HCT116 (cell line): Measurements from ENCODE around the gene SLC25A45. TPM values are rescaled to one million over a fixed set of nuclear protein-coding genes. Genes with fewer than 3 reads are reported as not detected.

Source experiments
- ATAC-seq: fragments of 200-7000 bp; cut with Tn5 transposase; 2 replicates; pipeline ENCODE4 v1.9.1; 2020; ENCODE audit warnings: mild to moderate bottlenecking, moderate library complexity
- BruUV-seq: library from RNA; stranded (reverse); fragments of 400-500 nt; replicated peaks from 2 replicates; lab custom pipeline; 2021; lab: Mats Ljungman, UMichigan
- CTCF ChIA-PET: fragments of 300-600 bp; sonication (Branson Sonifier 250); formaldehyde crosslinking; loops from one replicate; lab custom pipeline; 2021; ENCODE audit warnings: antibody characterized with exemption; lab: Charles Lee
- POLR2A ChIA-PET: fragments of 300-600, 350-600 bp; sonication (Branson Sonifier 250); formaldehyde crosslinking; loops from one replicate; lab custom pipeline; 2021; ENCODE audit warnings: antibody characterized with exemption; lab: Charles Lee
- RAD21 ChIA-PET, 2 experiments: fragments of 300-600 bp; sonication (Branson Sonifier 250); formaldehyde crosslinking; loops; one replicate each; lab custom pipeline; 2023; ENCODE audit warnings: low total read pairs in 2 of 2; ENCODE audit not compliant: uncharacterized antibody in 2 of 2, unreplicated experiment in 2 of 2, low non-redundant PET in 1 of 2; lab: Charles Lee
- DNase-seq: peaks from one replicate; pipeline ENCODE4 v3.0.0-alpha.2; 2010; ENCODE audit warnings: low read depth, low spot score
- H2AFZ ChIP-seq: fragments of 200-600 bp; shearing (Covaris generic), sonication (generic); 2 replicates; pipeline ENCODE4 v1.6.1; 2017; ENCODE audit warnings: low read depth, mixed run types, mixed read lengths, antibody characterized with exemption, low read length; ENCODE audit not compliant: poor library complexity, severe bottlenecking
- H3K27ac ChIP-seq: 2 replicates; pipeline ENCODE4 v1.5.1; 2012; ENCODE audit warnings: low read depth, low read length
- H3K27me3 ChIP-seq: fragments of 200-600 bp; sonication (generic); 2 replicates; pipeline ENCODE4 v1.6.1; 2016; ENCODE audit warnings: mixed run types, low read length, mixed read lengths; ENCODE audit not compliant: insufficient read depth
- H3K36me3 ChIP-seq, 2 experiments: fragments of 200-500 bp in 1 of 2; fragments of 200-600 bp in 1 of 2; sonication (Bioruptor generic) in 1 of 2; sonication (generic) in 1 of 2; 2 replicates each; pipeline versions ENCODE4 v1.5.1 to v1.6.1; 2014 to 2016; ENCODE audit warnings: low read length in 2 of 2, inconsistent platforms in 1 of 2, mixed read lengths in 1 of 2, mixed run types in 1 of 2; ENCODE audit not compliant: insufficient read depth in 2 of 2, control insufficient read depth in 1 of 2
- H3K4me1 ChIP-seq, 2 experiments: fragments of 200-600 bp in 1 of 2; sonication (generic) in 1 of 2; 2 replicates each; pipeline versions ENCODE4 v1.5.1 to v1.6.1; 2012 to 2017; ENCODE audit warnings: low read length in 2 of 2, inconsistent platforms in 1 of 2, mild to moderate bottlenecking in 1 of 2, mixed read lengths in 1 of 2, mixed run types in 1 of 2, moderate library complexity in 1 of 2; ENCODE audit not compliant: insufficient read depth in 2 of 2, control insufficient read depth in 1 of 2
- H3K4me2 ChIP-seq: fragments of 200-600 bp; sonication (generic); 2 replicates; pipeline ENCODE4 v1.6.1; 2017; ENCODE audit warnings: mixed run types, low read length, mixed read lengths
- H3K4me3 ChIP-seq, 2 experiments: fragments of 200-600 bp in 1 of 2; sonication (generic) in 1 of 2; replicated peaks in 1 of 2; 2 replicates each; pipeline ENCODE4 v1.5.1; 2011 to 2016; ENCODE audit warnings: low read length in 2 of 2, control low read depth in 1 of 2, low read depth in 1 of 2, mild to moderate bottlenecking in 1 of 2, mixed read lengths in 1 of 2, mixed run types in 1 of 2
- H3K79me2 ChIP-seq: fragments of 200-600 bp; sonication (generic); 2 replicates; pipeline ENCODE4 v1.6.1; 2017; ENCODE audit warnings: mild to moderate bottlenecking, mixed run types, low read length, moderate library complexity, mixed read lengths; ENCODE audit not compliant: insufficient read depth
- H3K9ac ChIP-seq: fragments of 200-600 bp; sonication (generic); 2 replicates; pipeline ENCODE4 v1.6.1; 2016; ENCODE audit warnings: low read length, mixed read lengths
- H3K9me2 ChIP-seq: fragments of 200-600 bp; sonication (generic), shearing (Covaris generic); 2 replicates; pipeline ENCODE4 v1.6.1; 2017; ENCODE audit warnings: mixed run types, mild to moderate bottlenecking, moderate library complexity; ENCODE audit not compliant: insufficient read depth
- H3K9me3 ChIP-seq, 2 experiments: fragments of 200-500 bp in 1 of 2; fragments of 200-600 bp in 1 of 2; sonication (Bioruptor generic) in 1 of 2; sonication (generic) in 1 of 2; 2 replicates each; pipeline ENCODE4 v1.6.1; 2014 to 2017; ENCODE audit warnings: low read length in 2 of 2, mixed read lengths in 2 of 2, inconsistent platforms in 1 of 2, low read depth in 1 of 2, mild to moderate bottlenecking in 1 of 2, mixed run types in 1 of 2, moderate library complexity in 1 of 2; ENCODE audit not compliant: control insufficient read depth in 1 of 2, insufficient read depth in 1 of 2
- H4K20me1 ChIP-seq: fragments of 200-600 bp; sonication (generic), shearing (Covaris generic); 2 replicates; pipeline ENCODE4 v1.6.1; 2017; ENCODE audit warnings: mixed run types, mild to moderate bottlenecking, moderate library complexity; ENCODE audit not compliant: insufficient read depth
- CBX3 ChIP-seq: IDR thresholded peaks from 2 replicates; pipeline ENCODE4 v1.6.1; 2012; ENCODE audit warnings: low read depth
- CEBPB ChIP-seq: IDR thresholded peaks from 2 replicates; pipeline ENCODE4 v1.6.1; 2012; ENCODE audit warnings: low read depth
- EGR1 ChIP-seq: IDR thresholded peaks from 2 replicates; pipeline ENCODE4 v1.6.1; 2012; ENCODE audit warnings: low read depth
- EZH2phosphoT487 ChIP-seq: fragments of 200-600 bp; IDR thresholded peaks from 2 replicates; pipeline ENCODE4 v1.6.1; 2018; ENCODE audit warnings: antibody characterized with exemption, borderline replicate concordance
- JUND ChIP-seq: IDR thresholded peaks from 2 replicates; pipeline ENCODE4 v1.6.1; 2012
- POLR2A ChIP-seq: IDR thresholded peaks from 2 replicates; pipeline ENCODE4 v1.7.0; 2011; ENCODE audit warnings: borderline replicate concordance; ENCODE audit not compliant: insufficient read depth, insufficient read length; ENCODE audit errors: extremely low read depth
- POLR2AphosphoS5 ChIP-seq: IDR thresholded peaks from 2 replicates; pipeline ENCODE4 v1.6.1; 2011; ENCODE audit warnings: mild to moderate bottlenecking, low read depth, low read length, moderate library complexity
- SIN3A ChIP-seq: IDR thresholded peaks from 2 replicates; pipeline ENCODE4 v1.6.1; 2012; ENCODE audit warnings: low read depth
- SRF ChIP-seq: IDR thresholded peaks from 2 replicates; pipeline ENCODE4 v1.6.1; 2012; ENCODE audit warnings: low read depth
- TCF7L2 ChIP-seq: IDR thresholded peaks from 2 replicates; pipeline ENCODE4 v1.7.0; 2011; ENCODE audit warnings: borderline replicate concordance, inconsistent platforms; ENCODE audit not compliant: insufficient read depth, insufficient read length; ENCODE audit errors: extremely low read depth
- ZFX ChIP-seq: fragments of 450-650 bp; IDR thresholded peaks from 2 replicates; pipeline ENCODE4 v1.6.1; 2017
- ZNF274 ChIP-seq: fragments of 200-500 bp; sonication (Bioruptor generic); IDR thresholded peaks from 2 replicates; pipeline ENCODE4 v1.6.1; 2014; ENCODE audit warnings: mild to moderate bottlenecking, low read depth, low read length, inconsistent platforms
- intact Hi-C: fragments of 100-400 bp; cut with micrococcal nuclease; formaldehyde crosslinking; loops from 2 replicates; pipeline ENCODE4 v1.10.0; 2022
- total RNA-seq: library from RNA; stranded (reverse); gene quantifications from one replicate; pipeline ENCODE4 v1.2.1, GENCODE V29; 2021; ENCODE audit not compliant: unreplicated experiment
- TF ChIP-seq, protein P1 (sequence below): IDR thresholded peaks from 2 replicates; pipeline ENCODE4 v1.6.1; 2012; ENCODE audit warnings: low read depth
- TF ChIP-seq, protein P2 (sequence below): IDR thresholded peaks from 2 replicates; pipeline ENCODE4 v1.6.1; 2011; ENCODE audit warnings: mild to moderate bottlenecking, low read length, moderate library complexity; ENCODE audit not compliant: insufficient replicate concordance; ENCODE audit errors: extremely low read depth
- TF ChIP-seq, protein P3 (sequence below): IDR thresholded peaks from 2 replicates; pipeline ENCODE4 v1.6.1; 2012

Gene SLC25A45
- total RNA-seq, 1 experiment from 2014 or later, result 3.9 TPM

DNA sequence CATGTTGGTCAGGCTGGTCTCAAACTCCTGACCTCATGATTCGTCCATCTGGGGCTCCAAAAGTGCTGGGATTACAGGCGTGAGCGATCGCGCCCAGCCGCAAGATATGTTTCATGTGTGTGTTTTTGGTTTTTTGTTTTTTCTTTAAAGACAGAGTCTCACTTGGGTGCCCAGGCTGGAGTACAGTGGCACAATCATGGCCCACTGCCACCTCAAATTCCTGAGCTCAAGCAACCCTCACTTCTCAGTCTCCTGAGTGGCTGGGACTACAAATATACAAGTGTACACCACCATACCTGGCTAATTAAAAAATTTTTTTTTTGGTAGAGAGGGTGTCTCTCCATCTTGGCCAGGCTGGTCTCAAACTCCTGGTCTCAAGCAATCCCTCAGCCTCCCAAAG is 19.5 kb downstream of the SLC25A45 start:
- POLR2A ChIA-PET, result interaction anchor here (0.6 kb wide), 1 partner anchor 32 kb away, joined by 4 read pairs; no protein-coding TSS in a partner anchor
- TF ChIP-seq POLR2AphosphoS5 (no peak), JUND (no peak), ZNF274 (no peak)
- TF ChIP-seq, all 23 proteins: peak for 0
- no peak overlapping the region for H3K27ac ChIP-seq
- no peaks in the 10 kb centered on the region for H3K9me2 ChIP-seq
- H2AFZ ChIP-seq, result no peak overlapping the region
- H3K9ac ChIP-seq, result no peak overlapping the region
- H3K4me3 ChIP-seq, result no peak overlapping the region
- no peaks in the 10 kb centered on the region for H4K20me1 ChIP-seq
- H3K4me2 ChIP-seq, result no peak overlapping the region
- no peaks in the 10 kb centered on the region for H3K27me3 ChIP-seq
- RAD21 ChIA-PET, result no interaction called here
- CTCF ChIA-PET, result no interaction called here
- no peaks in the 10 kb centered on the region for H3K9me3 ChIP-seq
- H3K79me2 ChIP-seq, result no peaks in the 10 kb centered on the region
- intact Hi-C loops, result no loop called here
- DNase-seq (no peak), ATAC-seq (no peak)
- BruUV-seq, result no TSS peak
- H3K36me3 ChIP-seq, result no peaks in the 10 kb centered on the region
- H3K4me1 ChIP-seq, result peaks cover 6 to 15% of the 10 kb centered on the region in 2 experiments; a peak in 3 of 4 replicates

DNA sequence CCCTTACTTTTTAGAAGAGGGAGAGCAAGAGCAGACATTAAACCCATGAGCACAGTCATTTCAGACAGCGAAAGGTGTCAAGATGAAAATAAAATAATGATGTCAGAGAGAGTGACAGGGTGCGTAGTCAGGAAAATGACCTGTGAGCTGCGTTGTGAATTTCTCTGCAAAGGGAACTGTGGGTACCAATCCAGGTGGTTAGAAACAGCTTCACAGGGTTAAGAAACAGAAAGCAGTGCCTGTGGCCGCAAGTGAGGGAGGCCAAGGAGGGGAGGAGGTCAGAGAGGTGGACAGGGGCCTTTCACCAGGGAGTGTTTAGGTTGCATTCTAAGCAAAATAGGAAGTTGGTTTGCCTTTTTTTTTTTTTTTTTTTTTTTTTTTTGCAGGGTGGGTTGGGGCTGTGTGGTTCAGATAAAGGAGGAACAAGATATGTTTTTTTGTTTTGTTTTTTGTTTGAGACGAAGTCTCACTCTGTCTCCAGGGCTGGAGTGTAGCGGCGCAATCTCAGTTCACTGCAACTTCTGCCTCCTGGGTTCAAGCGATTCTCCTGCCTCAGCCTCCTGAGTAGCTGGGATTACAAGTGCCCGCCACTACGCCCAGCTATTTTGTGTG is 20.0 kb downstream of the SLC25A45 start:
- CTCF ChIA-PET, result no interaction called here
- RAD21 ChIA-PET, result no interaction called here
- intact Hi-C loops, result no loop called here
- TF ChIP-seq SRF (no peak), SIN3A (no peak), EGR1 (no peak), ZFX (no peak), TCF7L2 (no peak), EZH2phosphoT487 (no peak), POLR2A (no peak), CEBPB (no peak), JUND (no peak), CBX3 (no peak)
- TF ChIP-seq, protein P1, sequence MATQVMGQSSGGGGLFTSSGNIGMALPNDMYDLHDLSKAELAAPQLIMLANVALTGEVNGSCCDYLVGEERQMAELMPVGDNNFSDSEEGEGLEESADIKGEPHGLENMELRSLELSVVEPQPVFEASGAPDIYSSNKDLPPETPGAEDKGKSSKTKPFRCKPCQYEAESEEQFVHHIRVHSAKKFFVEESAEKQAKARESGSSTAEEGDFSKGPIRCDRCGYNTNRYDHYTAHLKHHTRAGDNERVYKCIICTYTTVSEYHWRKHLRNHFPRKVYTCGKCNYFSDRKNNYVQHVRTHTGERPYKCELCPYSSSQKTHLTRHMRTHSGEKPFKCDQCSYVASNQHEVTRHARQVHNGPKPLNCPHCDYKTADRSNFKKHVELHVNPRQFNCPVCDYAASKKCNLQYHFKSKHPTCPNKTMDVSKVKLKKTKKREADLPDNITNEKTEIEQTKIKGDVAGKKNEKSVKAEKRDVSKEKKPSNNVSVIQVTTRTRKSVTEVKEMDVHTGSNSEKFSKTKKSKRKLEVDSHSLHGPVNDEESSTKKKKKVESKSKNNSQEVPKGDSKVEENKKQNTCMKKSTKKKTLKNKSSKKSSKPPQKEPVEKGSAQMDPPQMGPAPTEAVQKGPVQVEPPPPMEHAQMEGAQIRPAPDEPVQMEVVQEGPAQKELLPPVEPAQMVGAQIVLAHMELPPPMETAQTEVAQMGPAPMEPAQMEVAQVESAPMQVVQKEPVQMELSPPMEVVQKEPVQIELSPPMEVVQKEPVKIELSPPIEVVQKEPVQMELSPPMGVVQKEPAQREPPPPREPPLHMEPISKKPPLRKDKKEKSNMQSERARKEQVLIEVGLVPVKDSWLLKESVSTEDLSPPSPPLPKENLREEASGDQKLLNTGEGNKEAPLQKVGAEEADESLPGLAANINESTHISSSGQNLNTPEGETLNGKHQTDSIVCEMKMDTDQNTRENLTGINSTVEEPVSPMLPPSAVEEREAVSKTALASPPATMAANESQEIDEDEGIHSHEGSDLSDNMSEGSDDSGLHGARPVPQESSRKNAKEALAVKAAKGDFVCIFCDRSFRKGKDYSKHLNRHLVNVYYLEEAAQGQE, result no peak
- TF ChIP-seq, protein P2, sequence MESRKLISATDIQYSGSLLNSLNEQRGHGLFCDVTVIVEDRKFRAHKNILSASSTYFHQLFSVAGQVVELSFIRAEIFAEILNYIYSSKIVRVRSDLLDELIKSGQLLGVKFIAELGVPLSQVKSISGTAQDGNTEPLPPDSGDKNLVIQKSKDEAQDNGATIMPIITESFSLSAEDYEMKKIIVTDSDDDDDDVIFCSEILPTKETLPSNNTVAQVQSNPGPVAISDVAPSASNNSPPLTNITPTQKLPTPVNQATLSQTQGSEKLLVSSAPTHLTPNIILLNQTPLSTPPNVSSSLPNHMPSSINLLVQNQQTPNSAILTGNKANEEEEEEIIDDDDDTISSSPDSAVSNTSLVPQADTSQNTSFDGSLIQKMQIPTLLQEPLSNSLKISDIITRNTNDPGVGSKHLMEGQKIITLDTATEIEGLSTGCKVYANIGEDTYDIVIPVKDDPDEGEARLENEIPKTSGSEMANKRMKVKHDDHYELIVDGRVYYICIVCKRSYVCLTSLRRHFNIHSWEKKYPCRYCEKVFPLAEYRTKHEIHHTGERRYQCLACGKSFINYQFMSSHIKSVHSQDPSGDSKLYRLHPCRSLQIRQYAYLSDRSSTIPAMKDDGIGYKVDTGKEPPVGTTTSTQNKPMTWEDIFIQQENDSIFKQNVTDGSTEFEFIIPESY, result no peak
- TF ChIP-seq, protein P3, sequence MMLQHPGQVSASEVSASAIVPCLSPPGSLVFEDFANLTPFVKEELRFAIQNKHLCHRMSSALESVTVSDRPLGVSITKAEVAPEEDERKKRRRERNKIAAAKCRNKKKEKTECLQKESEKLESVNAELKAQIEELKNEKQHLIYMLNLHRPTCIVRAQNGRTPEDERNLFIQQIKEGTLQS, result no peak

More for the DNA sequence above, 20.0 kb downstream of the SLC25A45 start:
- Histone ChIP-seq H3K4me1 (peaks cover 6 to 15% of the 10 kb centered on the region in 2 experiments; a peak in 3 of 4 replicates), H3K9ac (no peak overlapping the region), H4K20me1 (no peaks in the 10 kb centered on the region), H2AFZ (no peak overlapping the region), H3K36me3 (no peaks in the 10 kb centered on the region), H3K9me2 (no peaks in the 10 kb centered on the region), H3K27ac (no peak overlapping the region), H3K9me3 (no peaks in the 10 kb centered on the region), H3K27me3 (no peaks in the 10 kb centered on the region), H3K4me3 (no peak overlapping the region), H3K79me2 (no peaks in the 10 kb centered on the region), H3K4me2 (no peak overlapping the region)
- DNase-seq, result no peak
- POLR2A ChIA-PET, result no interaction called here
- no peak for ATAC-seq
- BruUV-seq, result no TSS peak
